Heart left ventricle (tissue), 16 donors: ENCODE data around the gene MINK1. TPM values are rescaled to one million over a fixed set of nuclear protein-coding genes. Genes with fewer than 3 reads are reported as not detected.

Experiments used
- ATAC-seq, 4 donors: fragments of 200-7000 bp; cut with Tn5 transposase; one replicate each; pipeline ENCODE4 v1.9.1; 2020 to 2022; ENCODE audit warnings: moderate library complexity in 4 of 4, mild to moderate bottlenecking in 3 of 4, moderate number of reproducible peaks in 1 of 4
- DNase-seq, 5 donors: peaks; one replicate each; pipeline ENCODE4 v3.0.0-alpha.2; 2020
- H3K27ac ChIP-seq, 12 donors: fragments of 200-600 bp; sonication (generic) in 4 of 12; one replicate each; pipeline versions ENCODE4 v1.5.0 to v1.8.0; 2016 to 2022; ENCODE audit warnings: mild to moderate bottlenecking in 2 of 12
- H3K27me3 ChIP-seq, 9 donors: fragments of 200-600 bp; sonication (generic) in 2 of 9; one replicate each; pipeline versions ENCODE4 v1.5.1 to v1.8.0; 2016 to 2022; ENCODE audit warnings: mild to moderate bottlenecking in 3 of 9
- H3K36me3 ChIP-seq, 9 donors: fragments of 200-600 bp; sonication (generic) in 2 of 9; one replicate each; pipeline versions ENCODE4 v1.5.0 to v1.8.0; 2018 to 2022; ENCODE audit warnings: mild to moderate bottlenecking in 2 of 9
- H3K4me1 ChIP-seq, 12 donors: fragments of 200-600 bp; sonication (generic) in 4 of 12; one replicate each; pipeline versions ENCODE4 v1.5.0 to v1.8.0; 2016 to 2022; ENCODE audit warnings: mild to moderate bottlenecking in 3 of 12
- H3K4me3 ChIP-seq, 12 donors: fragments of 200-600 bp; sonication (generic) in 4 of 12; one replicate each; pipeline versions ENCODE4 v1.5.0 to v1.8.0; 2017 to 2022; ENCODE audit warnings: mild to moderate bottlenecking in 9 of 12, moderate library complexity in 4 of 12
- H3K9me3 ChIP-seq, 12 donors: fragments of 200-600 bp; sonication (generic) in 4 of 12; one replicate each; pipeline versions ENCODE4 v1.5.0 to v1.8.0; 2016 to 2022; ENCODE audit warnings: mild to moderate bottlenecking in 1 of 12
- POLR2A ChIP-seq, 2 donors: fragments of 450-650 bp; IDR thresholded peaks; one replicate each; pipeline ENCODE4 v1.6.1; 2017; ENCODE audit warnings: antibody characterized with exemption in 2 of 2, mild to moderate bottlenecking in 2 of 2, moderate library complexity in 2 of 2
- WGBS, 4 donors: extraction: QIAGEN DNeasy Blood & Tissue Kit in 2 of 4; methylation state at CpG; one replicate each; pipeline versions ENCODE4 v1.1.5 to v1.1.7; 2013 to 2018; 5-methylcytosine and 5-hydroxymethylcytosine counted together
- intact Hi-C, 10 donors: fragments of 100-400 bp; cut with DNase I; formaldehyde crosslinking; loops; one replicate each; pipeline versions ENCODE4 v1.11.1 to v1.14.2; 2022
- polyA plus RNA-seq, 2 donors: library from polyadenylated mRNA; stranded (reverse); fragments of 200-250 nt; gene quantifications; one replicate each; pipeline ENCODE4 v1.2.3, GENCODE V29; 2013
- total RNA-seq, 9 donors: library from RNA; depleted of rRNA in 2 of 9; stranded (reverse); fragments of >200 nt in 2 of 9; fragmentation: NEBNext Ultra II Directional in 3 of 9; extraction: Animal tissue kit (Norgen Biotek cat#: 25700) in 3 of 9; gene quantifications; one replicate each; pipeline versions ENCODE4 v1.1.0 to v1.2.4, GENCODE V29; 2016 to 2023
- TF ChIP-seq, protein P1 (sequence below), 12 donors: fragments of 200-600 bp; sonication (generic) in 4 of 12; IDR thresholded peaks; one replicate each; pipeline versions ENCODE4 v1.5.0 to v1.8.0; 2018 to 2022; ENCODE audit warnings: antibody characterized with exemption in 12 of 12, mild to moderate bottlenecking in 5 of 12
- donor health status: ischemic (EF 13 %, LVEDD 7.1; RV severe dilation, severe dysfunction).
- donor health status: healthy with polysubstance abuse.
- donor health status: DM: no; HTN: yes; CAD: no.
- donor health status: DM: no; HTN: no; CAD: no.
- donor health status: ischemic (EF 25% LVEDD 6.9; RV normal size, moderate dysfunction).
- donor health status: ischemic (EF 25% LVEDD 5.7; RV mildly dilated, moderate dysfunction).
- donor health status: healthy.
- donor health status: DM: yes; HTN: yes; CAD: no.
- donor health status: ischemic (EF 35%, LVEDD 5.7; RV mildly dilated, moderate dysfunction).
- donor health status: nonischemic (EF 11% LVEDD 7.7; RV severe dilation, severe dysfunction).
- donor health status: DM: yes; HTN: yes; CAD: no.
- donor health status: PGD.
- donor health status: ischemic (EF 29% LVEDD 5.4; RV normal size, mild dysfunction).
- donor health status: nonischemic (EF 23%, LVEDD 6.1; RV moderate dilation, normal function).

MINK1 gene
- total and polyA plus RNA-seq, 11 donors = 23.1 to 55.8 (median 33.0) TPM

DNA sequence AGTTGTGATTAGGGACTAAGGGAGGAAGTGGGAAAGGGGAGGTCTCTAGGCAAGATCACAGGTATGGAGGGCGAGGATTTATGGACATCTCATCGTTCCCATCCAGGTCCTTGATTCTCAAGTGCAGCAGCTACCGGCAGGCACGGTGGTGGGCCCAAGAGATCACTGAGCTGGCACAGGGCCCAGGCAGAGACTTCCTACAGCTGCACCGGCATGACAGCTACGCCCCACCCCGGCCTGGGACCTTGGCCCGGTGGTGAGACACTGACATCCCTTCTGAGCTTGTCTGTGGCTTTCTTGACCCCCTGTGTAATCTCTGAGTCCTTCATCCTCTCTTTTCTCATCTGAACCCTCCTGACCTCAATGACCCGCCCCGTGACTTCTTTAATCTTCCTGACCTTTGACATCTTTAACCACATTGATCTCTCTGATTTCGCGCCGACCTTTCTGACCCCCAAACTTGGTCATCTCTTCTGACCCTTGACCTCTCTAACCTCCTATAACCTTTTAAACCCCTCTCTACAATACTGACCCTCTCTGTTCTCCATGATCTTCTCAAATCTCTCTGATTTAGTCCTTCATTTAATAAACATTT is 22.3 kb upstream of the MINK1 start:
- no peaks in the 10 kb centered on the region for H3K27me3 ChIP-seq
- ATAC-seq = no peak
- peak in 2 of 5 donors; percentile 39 to 66 for DNase-seq
- H3K27ac ChIP-seq = no peak overlapping the region
- no peaks in the 10 kb centered on the region for H3K9me3 ChIP-seq
- H3K4me1 ChIP-seq = peaks cover 6 to 32% (median 16%) of the 10 kb centered on the region in 12 donors
- TF ChIP-seq, protein P1, sequence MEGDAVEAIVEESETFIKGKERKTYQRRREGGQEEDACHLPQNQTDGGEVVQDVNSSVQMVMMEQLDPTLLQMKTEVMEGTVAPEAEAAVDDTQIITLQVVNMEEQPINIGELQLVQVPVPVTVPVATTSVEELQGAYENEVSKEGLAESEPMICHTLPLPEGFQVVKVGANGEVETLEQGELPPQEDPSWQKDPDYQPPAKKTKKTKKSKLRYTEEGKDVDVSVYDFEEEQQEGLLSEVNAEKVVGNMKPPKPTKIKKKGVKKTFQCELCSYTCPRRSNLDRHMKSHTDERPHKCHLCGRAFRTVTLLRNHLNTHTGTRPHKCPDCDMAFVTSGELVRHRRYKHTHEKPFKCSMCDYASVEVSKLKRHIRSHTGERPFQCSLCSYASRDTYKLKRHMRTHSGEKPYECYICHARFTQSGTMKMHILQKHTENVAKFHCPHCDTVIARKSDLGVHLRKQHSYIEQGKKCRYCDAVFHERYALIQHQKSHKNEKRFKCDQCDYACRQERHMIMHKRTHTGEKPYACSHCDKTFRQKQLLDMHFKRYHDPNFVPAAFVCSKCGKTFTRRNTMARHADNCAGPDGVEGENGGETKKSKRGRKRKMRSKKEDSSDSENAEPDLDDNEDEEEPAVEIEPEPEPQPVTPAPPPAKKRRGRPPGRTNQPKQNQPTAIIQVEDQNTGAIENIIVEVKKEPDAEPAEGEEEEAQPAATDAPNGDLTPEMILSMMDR (IDR thresholded peaks at IDR 0.05) = no peak
- no peak for TF ChIP-seq POLR2A (IDR thresholded peaks at IDR 0.05)
- H3K36me3 ChIP-seq = peaks cover 0 to 43% (median 18%) of the 10 kb centered on the region in 9 donors
- H3K4me3 ChIP-seq = no peak overlapping the region
- WGBS, 4 donors = 48 to 56% (median 53%) methylated on average over 13 of the region's 13 CpGs
- intact Hi-C loops = no loop called here

DNA sequence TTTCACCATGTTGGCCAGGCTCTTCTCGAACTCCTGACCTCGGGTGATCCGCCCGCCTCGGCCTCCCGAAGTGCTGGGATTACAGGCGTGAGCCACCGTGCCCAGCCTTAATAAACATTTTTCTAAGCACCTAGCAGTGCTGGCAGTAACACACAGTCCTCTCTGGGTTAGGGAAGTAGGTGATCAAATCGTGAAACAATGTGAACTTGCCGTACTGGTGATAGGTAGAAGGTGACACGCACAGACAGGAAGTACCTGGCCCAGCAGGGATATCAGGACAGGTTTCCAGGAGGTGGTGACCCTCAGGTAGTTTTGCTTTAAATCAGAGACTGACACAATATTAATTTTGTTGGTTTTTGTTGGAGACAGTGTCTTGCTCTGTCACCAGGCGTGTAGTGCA is 21.7 kb upstream of the MINK1 start:
- H3K27ac ChIP-seq = no peak overlapping the region
- peaks cover 6 to 27% (median 13%) of the 10 kb centered on the region in 12 donors for H3K4me1 ChIP-seq
- no peak overlapping the region for H3K4me3 ChIP-seq
- peaks cover 0 to 50% (median 25%) of the 10 kb centered on the region in 9 donors for H3K36me3 ChIP-seq
- no peaks in the 10 kb centered on the region for H3K9me3 ChIP-seq
- intact Hi-C loops = no loop called here
- H3K27me3 ChIP-seq = no peaks in the 10 kb centered on the region
- TF ChIP-seq, protein P1 (IDR thresholded peaks at IDR 0.05) = no peak
- TF ChIP-seq POLR2A (IDR thresholded peaks at IDR 0.05) = no peak
- ATAC-seq (no peak), DNase-seq (no peak)
- WGBS, 4 donors = 88 to 96% (median 92%) methylated on average over 12 of the region's 12 CpGs

DNA sequence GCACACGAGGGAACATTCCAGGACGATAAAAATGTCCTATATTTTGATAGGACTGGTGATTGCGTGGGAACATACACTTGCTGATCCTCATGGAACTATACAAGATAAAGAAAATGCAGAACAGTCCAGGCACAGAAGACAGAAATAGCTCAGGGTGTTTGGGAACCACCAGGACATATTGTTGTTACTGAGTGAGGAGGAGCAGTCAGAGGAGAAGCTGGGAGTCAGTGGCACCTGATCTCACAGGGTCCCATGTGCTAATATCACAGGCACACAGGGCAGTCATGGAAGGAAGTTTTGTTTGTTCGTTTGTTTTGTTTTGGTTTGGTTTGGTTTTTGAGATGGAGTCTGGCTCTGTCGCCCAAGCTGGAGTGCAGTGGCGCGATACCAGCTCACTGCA is 20.4 kb upstream of the MINK1 start:
- peaks cover 0 to 61% (median 35%) of the 10 kb centered on the region in 9 donors for H3K36me3 ChIP-seq
- H3K27me3 ChIP-seq = no peaks in the 10 kb centered on the region
- TF ChIP-seq, protein P1 (IDR thresholded peaks at IDR 0.05) = no peak
- TF ChIP-seq POLR2A (IDR thresholded peaks at IDR 0.05) = no peak
- ATAC-seq (peak; percentile 69 to 81 (median 74)), DNase-seq (peak in 1 of 5 donors; percentile 29)
- 62 to 75% (median 69%) methylated on average over 7 of the region's 7 CpGs for WGBS, 4 donors
- no peaks in the 10 kb centered on the region for H3K9me3 ChIP-seq
- intact Hi-C loops = no loop called here
- peak overlapping the region in 9 of 12 donors; percentile 16 to 63 (median 38) for H3K27ac ChIP-seq
- no peak overlapping the region for H3K4me3 ChIP-seq
- peaks cover 5 to 23% (median 11%) of the 10 kb centered on the region in 12 donors for H3K4me1 ChIP-seq

DNA sequence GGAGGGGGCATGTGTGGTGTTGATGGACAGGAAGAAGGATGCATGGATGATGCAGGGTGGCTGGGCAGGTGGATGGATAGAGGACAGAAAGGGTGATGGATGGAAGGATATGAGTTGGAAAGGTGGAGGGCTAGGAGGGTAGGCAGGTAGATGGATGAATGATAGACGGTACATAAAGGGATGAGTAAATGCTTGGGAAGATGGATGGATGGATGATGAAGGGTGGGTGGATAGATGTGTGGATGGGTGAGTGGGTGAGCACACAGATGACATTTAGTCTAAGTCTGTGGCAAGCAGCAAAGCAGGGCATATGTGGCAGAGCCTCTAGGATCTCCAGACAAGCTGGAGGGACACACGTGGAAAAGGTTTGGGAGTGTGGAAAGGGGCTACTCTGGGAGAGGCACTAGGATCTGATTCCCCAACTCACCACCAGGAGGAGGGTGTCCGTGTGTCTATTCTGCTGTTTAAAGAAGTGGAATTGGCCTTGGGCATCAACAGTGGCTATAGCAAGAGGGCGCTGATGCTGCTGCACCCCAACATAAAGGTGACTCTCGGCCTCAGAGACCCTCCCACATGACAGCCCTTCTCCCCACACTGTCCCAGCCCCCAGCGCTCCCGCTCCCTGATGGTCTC is 18.0 kb upstream of the MINK1 start:
- WGBS, 4 donors = 87 to 91% (median 89%) methylated on average over 7 of the region's 7 CpGs
- Histone ChIP-seq H3K4me3 (no peak overlapping the region), H3K4me1 (peaks cover 0 to 8% (median 0%) of the 10 kb centered on the region in 12 donors), H3K9me3 (no peaks in the 10 kb centered on the region), H3K36me3 (peaks cover 0 to 73% (median 36%) of the 10 kb centered on the region in 9 donors), H3K27me3 (no peaks in the 10 kb centered on the region), H3K27ac (no peak overlapping the region)
- intact Hi-C loops = no loop called here
- TF ChIP-seq, protein P1 (IDR thresholded peaks at IDR 0.05) = no peak
- no peak for TF ChIP-seq POLR2A (IDR thresholded peaks at IDR 0.05)
- DNase-seq (no peak), ATAC-seq (no peak)
